Jurkat, Clone E6-1 (cell line): ENCODE results near the gene C21orf58.

Experiments used
- DNase-seq: peaks from one replicate; pipeline ENCODE4 v3.0.0-alpha.2; 2011; ENCODE audit warnings: low read depth, low spot score
- H3K4me3 ChIP-seq: 2 replicates; pipeline ENCODE4 v1.5.1; 2011; ENCODE audit warnings: mild to moderate bottlenecking, low read length, control low read depth, moderate library complexity

C21orf58 gene

DNA sequence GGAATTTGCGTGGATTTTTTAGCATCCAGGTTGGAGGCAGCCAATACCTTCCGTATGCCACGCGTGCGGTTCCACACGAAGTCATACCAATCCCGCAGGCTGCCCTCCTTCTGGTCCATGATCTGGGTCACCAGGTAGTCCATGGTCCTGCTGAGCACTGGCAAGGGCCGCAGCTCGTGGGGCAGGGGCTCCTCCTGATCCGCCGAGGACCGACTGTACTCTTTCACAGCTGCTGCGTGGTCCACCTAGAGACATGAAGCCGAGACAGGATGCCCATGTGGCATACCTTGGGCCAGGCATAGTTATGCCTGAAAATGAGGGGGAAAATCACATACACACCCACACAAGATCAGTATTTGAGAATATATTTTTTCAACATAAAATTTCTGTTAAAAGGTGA, 50.3 kb downstream of the C21orf58 start:
- DNase-seq, result no peak
- H3K4me3 ChIP-seq, result no peak overlapping the region

DNA sequence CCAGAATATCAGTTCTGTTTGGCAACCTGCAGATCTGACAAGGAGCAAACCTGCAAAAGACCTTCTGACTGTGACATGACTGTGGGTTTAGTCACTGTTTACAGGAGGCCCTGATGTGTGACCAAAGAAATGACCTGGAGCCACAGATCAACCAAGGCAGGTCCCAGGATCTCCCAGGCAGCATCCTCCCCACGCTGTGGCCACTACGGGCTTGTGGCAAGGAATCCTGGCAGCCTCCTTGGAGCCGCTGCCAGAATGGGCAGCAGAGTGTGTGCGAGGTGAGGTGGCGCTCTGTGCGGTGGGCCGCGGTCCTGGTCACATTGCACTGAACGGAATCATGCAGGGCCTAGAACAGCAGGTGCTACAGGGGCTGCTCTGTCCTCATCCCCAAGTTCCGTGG, 54.2 kb downstream of the C21orf58 start:
- no peak overlapping the region for H3K4me3 ChIP-seq
- no peak for DNase-seq

DNA sequence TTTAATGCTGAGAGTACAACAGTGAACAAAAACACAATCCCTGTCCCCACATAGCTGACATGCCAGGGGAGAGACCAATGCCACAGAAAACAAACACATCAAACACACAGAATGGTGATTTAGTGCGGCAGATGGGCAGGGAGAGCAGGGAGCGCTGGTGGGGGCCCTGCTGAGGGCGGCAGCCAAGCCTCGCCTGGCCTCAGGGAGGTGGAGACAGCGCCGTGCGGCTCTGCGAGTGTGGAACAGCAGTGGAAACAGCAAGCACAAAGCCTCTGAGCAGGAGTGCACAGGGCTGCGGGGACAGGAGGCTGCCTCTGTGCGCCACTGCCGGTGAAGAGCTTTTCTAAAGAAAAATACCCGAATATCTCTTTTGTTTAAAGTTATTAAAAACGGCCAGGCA, 55.3 kb downstream of the C21orf58 start:
- DNase-seq, result no peak
- no peak overlapping the region for H3K4me3 ChIP-seq

DNA sequence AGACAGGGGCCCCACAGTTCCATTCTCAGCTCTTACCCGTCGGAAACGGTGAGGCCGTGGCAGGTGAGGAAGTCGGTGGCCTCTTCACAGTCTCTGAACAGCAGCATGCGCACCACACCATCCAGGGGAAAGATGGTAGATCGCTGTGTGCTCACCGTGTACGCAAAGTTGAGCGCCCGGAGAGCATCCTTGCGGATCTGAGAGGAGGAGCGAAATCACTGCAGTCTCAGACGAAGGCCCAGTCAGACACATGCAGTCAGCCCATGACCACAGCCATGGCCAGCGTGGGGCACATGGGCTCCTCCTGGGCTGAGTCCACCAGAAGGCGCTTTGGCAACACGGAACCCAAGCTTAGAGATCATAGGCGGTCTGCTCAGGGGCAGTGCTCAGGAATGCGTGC, 56.7 kb downstream of the C21orf58 start:
- H3K4me3 ChIP-seq, result no peak overlapping the region
- DNase-seq, result no peak

DNA sequence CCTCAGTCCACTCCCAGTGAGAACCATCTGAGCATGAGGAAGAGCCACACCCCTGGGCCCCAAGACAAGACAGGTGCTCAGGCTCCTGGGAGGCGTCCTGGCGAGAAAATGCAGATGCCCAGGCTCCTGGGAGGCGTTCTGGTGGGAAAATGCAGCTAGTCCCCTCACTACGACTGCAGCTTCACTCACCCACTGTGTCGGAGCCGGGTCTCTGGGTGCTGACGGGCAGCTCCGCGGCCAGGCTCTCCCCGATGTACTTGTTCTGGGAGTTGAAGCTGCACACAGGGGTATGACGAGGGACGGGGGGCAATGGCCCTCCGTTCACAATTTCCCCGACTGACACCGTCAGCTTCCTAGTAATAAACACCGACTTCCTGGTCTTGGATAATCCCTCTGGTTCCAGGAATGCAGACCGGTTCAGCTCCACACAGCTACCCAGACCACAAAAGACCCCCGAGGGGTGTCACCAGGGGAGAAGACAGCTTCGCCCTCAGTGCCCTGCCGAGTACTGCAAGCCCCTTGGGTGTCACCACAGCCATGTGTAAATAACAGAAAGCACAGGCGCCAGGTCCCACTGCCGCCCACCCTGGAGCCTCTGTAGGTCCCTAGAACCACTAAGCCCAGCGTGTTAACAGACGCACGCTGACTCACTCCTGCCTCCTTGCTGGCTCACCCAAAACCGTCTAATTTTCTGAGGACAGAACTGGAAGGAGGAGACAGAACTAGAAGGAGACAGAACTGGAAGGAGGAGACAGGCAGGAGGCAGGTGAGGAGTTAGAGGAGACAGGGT, 57.7 kb downstream of the C21orf58 start:
- H3K4me3 ChIP-seq, result no peak overlapping the region
- DNase-seq, result no peak

DNA sequence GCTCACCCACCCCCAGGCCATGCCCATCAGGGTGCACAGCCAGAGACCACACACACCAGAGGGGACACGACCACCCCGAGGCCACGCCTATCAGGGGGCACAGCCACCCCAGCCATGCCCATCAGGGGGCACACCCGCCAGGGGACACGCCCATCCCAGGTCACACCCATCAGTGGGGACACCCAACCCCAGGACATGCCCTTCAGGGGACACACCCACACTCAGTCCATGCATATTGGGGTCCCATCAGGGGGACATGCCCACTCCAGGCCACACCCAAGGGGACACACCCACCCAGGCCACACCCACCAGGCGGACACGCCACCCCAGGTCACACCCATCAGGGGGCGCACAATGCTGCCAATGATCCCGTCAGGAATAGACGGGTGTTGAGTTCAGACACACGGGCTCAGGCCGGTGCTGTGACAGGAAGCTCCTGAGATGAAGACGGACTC, 59.0 kb downstream of the C21orf58 start:
- DNase-seq, result no peak
- H3K4me3 ChIP-seq, result no peak overlapping the region

DNA sequence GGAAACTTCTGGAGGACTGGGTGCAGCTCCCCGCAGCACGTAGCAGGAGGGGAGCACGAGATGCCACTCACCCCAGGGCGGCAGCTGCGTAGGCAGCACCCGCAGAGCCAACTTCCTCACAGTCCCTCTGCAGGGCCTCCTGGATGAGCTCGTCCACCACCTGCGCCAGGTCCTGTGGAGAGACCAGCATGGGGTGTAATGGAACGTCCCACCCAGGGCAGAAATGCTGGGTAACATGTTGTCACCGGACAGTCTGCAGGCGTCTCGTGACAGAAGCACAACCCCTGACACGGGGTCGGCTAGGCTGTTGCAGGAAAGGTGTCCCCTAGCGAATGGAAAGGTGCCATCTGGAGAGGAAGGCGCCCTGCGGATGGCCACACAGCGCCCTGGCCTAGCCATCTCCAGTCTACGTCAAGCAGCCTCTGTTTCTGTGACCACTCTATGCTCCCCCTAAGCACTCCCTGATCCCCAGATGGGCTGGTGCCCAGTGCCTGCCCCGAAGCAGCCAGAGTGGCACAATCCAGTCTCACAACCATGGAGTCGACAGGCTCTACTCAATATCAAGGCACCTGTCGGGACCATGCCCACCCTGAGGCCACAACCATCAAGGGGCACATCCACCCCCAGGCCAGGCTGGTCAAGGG, 59.5 kb downstream of the C21orf58 start:
- no peak overlapping the region for H3K4me3 ChIP-seq
- no peak for DNase-seq

DNA sequence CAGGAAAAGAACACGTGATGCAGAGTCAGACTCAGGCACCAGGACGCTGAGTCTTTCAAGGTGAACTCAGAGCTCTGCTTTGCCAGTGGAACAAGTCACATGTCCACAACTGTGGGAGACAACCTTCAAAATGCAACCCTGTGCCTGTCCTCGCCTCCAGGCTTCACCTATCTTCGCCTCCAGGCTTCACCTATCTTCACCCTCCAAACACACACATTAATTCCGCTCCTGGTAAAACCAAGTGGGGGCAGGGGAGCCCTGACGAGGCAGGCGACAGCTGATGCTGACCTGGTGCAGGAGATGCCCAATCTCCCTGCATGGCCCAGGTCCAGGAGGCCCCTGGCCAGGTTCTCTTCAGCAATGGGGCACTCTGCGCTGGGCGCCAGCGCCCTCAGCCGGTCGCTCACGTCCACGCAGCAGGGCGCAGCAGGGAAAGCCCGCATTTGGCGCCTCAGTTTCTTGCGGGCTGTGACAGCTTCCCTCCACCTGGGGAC, 67.1 kb downstream of the C21orf58 start:
- no peak for DNase-seq
- H3K4me3 ChIP-seq, result no peak overlapping the region

DNA sequence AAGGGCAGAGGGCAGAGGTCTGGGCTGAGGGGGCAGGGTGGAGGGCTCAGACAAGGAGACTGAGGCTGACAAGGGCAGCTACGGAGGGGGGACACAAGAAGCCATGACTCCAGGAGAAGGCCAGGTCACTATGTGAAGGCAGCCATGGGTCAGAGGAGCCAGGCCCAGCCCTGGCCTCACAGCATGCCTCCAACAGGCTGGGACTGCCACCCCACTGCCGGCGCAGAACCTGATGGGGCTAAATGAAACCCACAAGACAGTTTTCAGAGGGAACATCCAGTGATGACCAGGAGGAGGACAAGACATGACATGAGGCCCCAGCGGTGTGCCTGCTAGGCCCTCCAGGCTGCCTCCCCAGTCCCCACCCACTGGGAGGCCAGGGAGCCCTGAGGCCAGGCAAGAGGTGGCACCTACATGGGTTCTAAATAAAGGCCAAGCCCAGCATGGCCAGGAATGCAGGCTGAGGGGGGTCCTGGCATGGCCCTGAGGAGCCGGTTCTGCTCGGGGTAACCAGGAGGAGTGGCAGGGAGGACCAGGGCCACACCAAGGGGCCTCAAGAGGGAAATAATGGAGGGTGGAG, 67.8 kb downstream of the C21orf58 start:
- no peak overlapping the region for H3K4me3 ChIP-seq
- no peak for DNase-seq

DNA sequence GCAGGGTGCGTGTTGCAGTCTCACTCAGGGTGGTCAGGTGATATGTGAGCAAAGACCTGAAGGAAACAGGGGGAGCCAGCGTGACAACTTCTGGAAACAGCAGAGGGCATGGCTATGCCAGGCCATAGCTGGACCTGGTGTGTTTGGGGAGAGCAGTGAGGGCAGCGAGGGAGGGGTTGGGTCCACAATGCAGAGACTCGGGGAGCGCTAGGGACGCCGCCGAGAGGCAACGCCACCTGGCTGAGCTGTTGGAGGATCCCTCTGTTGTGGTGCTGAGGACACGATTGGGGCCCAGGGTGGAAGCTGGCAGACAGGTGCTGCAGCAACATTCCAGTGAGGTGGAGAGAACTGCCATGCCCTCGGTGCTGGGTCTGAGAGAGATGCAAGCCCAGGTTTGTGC, 68.5 kb downstream of the C21orf58 start:
- no peak overlapping the region for H3K4me3 ChIP-seq
- DNase-seq, result no peak

DNA sequence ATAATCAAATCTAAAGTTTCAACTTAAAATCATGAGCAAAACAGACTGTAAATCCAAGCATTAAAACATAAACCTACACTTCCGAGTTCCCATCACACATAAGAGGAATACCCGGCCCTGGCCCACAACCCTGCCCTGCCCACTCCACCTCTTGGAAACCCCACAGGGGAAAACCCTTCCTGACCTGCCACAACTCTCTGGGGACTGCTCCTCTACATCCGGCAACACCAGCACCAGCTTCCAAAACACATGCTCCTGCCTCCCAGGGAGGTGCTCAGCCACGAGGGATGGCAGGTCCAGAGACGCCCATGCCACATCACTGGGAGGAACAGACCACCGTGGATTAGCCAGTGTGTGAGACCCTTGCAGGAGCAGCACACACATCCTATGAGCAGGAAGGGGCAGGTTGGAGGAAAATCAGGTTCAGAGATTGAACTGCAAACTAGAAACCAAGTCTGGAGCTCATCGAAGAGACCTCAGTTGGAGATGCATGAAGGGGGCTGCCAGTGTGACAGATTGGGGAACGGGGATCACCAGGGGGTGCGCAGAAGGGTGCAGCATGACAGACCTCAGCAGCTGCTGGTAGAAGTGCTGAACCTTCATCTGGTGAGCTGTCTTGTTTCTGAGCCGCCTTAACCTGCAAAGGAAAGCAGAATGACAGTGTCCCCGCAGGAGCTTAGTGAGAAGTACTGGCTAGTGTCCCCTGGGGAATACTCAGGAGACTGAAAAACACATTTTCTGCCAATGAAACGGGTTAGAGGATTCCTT, 69.3 kb downstream of the C21orf58 start:
- H3K4me3 ChIP-seq, result no peak overlapping the region
- DNase-seq, result no peak

DNA sequence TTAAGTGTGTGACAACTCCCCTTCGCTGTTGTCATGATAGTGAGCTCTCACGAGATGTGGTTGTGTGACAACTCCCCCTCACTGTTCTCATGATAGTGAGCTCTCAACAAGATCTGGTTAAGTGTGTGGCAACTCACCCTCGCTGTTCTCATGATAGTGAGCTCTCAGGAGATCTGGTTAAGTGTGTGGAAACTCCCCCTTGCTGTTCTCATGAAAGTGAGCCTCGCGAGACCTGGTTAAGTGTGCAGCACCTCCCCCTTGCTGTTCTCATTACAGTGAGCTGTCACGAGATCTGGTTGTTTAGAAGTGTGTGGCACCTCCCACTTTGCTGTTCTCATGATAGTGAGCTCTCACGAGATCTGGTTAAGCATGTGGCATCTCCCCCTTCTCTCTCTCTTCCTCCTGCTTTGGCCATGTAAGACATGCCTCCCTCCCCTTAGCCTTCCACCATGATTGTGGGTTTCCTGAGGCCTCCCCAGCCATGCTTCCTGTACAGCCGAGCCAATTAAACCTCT, 70.0 kb downstream of the C21orf58 start:
- H3K4me3 ChIP-seq, result no peak overlapping the region
- peak; percentile 87 for DNase-seq

DNA sequence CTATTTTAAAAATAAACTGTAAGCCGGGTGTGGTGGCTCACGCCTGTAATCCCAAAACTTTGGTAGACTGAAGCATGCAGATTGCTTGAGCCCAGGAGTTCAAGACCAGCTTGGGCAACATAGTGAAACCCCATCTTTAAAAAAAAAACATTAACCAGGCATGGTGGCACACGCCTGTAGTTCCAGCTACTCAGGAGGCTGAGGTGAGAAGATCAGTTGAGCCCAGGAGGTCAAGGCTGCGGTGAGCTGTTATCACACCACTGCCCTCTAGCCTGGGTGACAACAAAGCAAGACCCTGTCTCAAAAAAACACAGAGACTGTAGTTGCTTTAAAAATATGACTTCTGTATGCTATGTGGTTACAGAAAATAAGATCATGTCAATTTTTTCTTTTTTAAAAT, 70.8 kb downstream of the C21orf58 start:
- no peak for DNase-seq
- H3K4me3 ChIP-seq, result no peak overlapping the region
